HG02763 (cell line): ENCODE results near the gene TIMM17B.

Experiments
- ATAC-seq: cut with Tn5 transposase; IDR thresholded peaks from one replicate; pipeline ENCODE4 v1.9.1; 2021; ENCODE audit warnings: mild to moderate bottlenecking, moderate library complexity; ENCODE audit not compliant: unreplicated experiment

TIMM17B gene

GRCh38 chrX:48897625-48898306, at the start of gene TIMM17B, which contains the start of gene PQBP1:
TSS of gene TIMM17B (minus strand) at chrX:48897768. CDS start at chrX:48897749, 19 bp downstream.
TSS of gene PQBP1 (plus strand) at chrX:48897930. CDS start at chrX:48898510, 580 bp downstream.
- peak; percentile 87 for ATAC-seq

GRCh38 chrX:48945517-48946348, 48.2 kb upstream of the TIMM17B start:
- ATAC-seq: no peak

- ATAC-seq: no peak
Measured at GRCh38 chrX:48942895-48943294, 45.3 kb upstream of the TIMM17B start.

GRCh38 chrX:48940404-48940955, 42.9 kb upstream of the TIMM17B start:
- no peak for ATAC-seq

- ATAC-seq: no peak
Measured at GRCh38 chrX:48939524-48940228, 42.1 kb upstream of the TIMM17B start.

DNA sequence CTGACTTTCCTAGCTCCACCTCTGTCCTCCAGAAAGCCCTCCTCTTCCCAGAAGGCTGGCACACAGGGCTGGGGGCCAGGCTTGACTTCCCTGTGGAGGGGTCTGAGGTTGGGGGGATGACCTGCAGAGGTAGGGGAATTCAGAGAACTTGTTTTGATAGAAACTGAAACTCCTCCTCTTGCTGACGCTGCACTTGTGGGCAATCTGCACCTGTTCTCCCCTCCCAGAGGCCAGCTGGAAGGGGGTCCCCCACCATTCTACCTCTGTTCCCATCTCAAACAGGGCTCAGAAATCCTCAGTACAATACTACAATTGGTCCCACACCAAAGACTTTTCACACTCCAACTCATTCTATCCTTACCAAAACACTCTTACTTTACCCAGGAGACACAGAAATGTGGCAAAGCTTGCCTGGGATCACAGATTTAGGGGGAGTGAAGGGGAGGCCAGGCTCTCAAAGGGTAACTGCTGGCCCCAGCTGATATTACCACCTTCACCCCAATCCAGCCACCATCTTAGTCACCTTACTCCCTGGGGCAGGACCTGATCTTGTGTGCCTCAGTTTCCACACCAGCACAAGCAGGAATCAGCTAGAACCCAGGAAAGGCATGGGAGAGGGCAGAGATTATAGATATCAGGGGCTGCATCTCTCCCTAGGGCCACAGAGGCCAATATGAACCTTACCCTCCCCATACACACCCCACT, 41.3 kb upstream of the TIMM17B start:
- ATAC-seq: peak; percentile 46

DNA sequence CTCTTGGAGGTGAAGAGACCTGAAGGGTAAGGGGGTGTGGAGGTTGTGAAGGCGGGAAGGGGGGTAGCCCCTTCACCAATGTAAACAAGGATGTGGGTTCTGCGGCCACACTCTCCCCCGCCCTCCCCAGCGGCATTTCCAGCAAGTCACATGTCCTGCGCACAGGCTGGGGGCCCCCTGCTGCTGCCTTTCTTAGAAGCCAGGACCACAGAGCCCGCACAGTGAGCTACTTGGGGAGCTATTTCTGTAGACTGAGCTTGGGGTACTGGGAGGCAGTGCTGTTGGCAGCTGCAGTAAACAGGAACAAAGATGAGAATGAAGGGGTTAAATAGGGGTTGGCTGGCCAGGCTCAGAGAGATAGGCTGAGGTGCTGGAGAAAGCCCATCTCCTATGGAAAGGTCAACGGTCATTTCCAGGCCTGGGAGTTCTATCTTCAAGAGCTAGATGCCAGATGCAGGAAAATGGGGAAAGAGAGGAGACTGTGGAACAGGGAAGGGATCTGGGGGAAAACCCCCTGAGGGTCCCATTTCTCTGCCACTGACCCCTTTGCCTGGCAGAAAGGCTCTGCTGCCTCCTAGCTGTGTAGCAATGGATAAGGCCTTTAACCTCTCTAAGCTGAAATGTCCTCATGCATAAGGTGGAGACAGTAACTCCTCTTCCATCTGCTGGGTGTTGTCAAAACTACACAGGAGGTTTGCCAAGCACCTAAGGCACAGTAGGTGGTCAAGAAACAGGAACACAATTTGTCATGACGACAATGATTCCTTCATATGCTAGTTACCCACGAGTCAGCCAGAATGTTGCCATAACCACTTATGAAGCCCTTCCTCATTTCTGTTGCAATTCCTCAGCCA, 39.7 kb upstream of the TIMM17B start:
- peak; percentile 62 for ATAC-seq

DNA sequence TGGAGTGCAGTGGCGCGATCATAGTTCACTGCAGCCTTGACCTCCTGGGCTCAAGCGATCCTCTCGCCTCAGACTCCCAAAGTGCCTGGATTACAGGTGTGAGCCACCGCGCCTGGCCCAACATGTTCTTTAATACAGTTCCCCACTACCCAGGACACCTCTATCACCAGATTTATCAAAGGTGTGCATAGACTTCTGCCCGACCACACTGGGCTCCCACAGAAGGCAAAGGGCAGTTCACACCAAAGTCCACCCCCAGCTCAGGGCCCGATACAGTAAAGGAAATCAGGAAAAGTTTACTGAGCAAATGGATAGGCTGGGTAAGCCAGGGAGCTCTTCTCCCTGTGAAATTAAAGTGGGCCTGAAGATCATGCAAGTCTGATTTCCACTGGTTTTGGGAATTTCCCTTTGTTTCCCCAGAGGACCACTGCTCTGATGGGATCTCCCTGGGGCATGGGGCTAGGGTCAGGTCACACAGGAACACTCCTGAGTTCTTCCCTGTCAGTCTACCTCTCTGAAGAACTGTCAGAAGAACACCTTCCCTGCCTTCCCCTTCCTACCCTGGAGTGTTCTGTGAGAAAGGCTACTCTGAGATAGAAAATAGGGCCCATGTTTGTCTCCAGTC, 39.0 kb upstream of the TIMM17B start:
- peak; percentile 1 for ATAC-seq

- no peak for ATAC-seq
Measured at GRCh38 chrX:48935301-48935670, 37.7 kb upstream of the TIMM17B start.

- ATAC-seq: no peak
Measured at GRCh38 chrX:48934581-48935300, 37.2 kb upstream of the TIMM17B start.

DNA sequence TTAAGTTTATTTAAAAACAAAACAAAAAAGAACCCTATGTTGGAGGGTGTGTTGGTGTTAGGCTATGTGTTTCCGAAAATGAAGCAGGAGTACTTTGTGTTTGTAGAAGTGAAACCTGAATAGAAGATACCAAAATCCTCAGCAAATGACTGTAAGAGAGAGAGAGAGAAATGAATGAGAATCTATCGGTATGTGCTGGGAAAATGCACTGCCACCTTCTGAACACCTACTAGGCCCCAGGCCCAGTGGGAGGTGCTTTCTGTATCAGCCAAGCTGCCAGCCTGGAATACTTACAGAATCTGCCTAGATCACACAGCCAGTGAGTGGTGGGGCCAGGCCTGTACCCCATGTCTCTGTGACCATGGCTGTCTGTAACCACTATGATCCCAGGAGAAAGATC, 36.2 kb upstream of the TIMM17B start:
- ATAC-seq: no peak

DNA sequence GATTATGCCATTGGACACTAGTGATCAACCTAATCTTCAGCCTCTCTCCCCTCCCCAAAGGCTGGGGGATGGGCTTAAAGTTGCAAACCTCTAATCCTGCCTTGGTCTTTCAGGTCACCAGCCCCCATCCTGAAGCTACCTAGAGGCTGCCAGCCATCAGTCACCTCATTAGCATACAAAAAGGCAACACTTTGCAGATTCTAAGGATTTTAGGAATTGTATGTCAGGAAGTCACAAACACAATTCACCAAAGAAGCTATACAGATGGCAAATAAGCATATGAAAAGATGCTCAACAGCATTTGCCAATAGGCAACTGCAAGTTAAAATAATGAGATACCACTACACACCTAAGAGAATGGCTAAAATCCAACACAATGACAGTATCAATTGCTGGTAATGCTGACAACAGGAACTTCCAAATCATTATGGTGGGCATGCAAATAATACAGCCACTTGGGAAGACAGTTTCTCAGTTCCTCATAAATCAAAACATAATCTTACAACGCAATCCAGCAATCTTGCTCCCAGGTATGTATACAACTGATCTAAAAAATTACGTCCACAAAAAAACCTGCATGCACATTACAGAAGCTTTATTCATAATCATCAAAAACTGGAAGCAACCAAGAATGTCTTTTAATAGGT, 30.3 kb upstream of the TIMM17B start:
- ATAC-seq: no peak

GRCh38 chrX:48927123-48927522, 29.6 kb upstream of the TIMM17B start:
- ATAC-seq: no peak

GRCh38 chrX:48924270-48924669, 26.7 kb upstream of the TIMM17B start:
- no peak for ATAC-seq

DNA sequence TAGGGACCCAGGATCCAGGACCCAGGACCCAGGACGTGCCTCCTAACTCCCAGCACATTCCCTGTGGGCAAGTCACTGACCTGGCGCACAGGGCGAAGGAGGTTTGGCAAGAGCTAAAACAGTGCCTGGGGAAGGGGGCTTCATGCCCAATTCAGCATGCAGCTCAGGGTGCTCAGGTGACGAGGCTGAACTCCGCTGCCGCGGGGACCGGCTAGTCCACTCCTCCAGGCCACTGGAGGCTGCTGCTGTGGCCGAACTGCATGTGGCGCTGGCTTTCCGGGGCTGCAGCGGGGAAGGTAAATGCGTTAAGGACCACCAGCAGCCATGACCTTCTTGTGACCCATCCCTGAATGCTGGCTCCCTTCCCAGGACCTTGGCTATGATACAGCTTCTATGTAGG, 26.2 kb upstream of the TIMM17B start:
- no peak for ATAC-seq

GRCh38 chrX:48920718-48921104, 23.1 kb upstream of the TIMM17B start:
- no peak for ATAC-seq

DNA sequence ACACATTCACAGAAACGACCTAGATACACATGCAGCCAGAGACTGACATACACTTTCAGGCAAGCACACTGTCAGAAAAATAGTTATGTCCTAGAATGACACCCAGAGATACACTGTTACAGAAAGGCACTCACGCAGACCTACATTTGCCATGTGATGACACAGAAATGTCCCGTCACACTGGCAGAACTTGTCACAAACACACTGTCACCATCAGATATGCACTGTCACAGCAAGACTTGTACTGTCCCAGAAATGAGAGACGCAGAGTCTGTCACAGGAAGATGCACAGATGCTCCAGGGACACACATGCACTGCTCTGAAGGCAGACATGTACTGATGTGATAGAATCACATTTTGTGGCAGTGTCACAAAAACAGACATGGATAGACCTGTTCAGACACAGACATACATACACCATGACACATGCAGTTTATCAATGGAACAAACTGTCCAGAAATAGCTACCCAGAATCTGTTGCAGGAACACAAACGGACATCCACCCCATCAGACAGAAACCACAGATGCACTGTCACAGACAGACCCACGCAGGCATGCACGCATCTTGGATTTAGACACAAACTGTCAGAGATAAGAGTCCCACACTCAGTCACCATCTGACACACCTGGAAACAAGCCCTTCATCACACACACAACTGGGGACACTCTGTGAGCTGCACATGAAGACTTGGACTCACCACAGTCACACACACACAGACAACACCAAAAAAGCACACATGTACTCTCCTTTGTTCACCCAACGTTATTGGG, 22.6 kb upstream of the TIMM17B start:
- ATAC-seq: no peak
